Caco-2 (cell line): ENCODE results near the gene ANGPTL1. TPM values are rescaled to one million over a fixed set of nuclear protein-coding genes. Genes with fewer than 3 reads are reported as not detected.

ENCODE experiments used
- BruUV-seq: library from RNA; stranded (reverse); fragments of 400-500 nt; replicated peaks from 2 replicates; lab custom pipeline; 2021; lab: Mats Ljungman, UMichigan
- CTCF ChIA-PET: fragments of 300-600 bp; sonication (Branson Sonifier 250); formaldehyde crosslinking; loops from one replicate; lab custom pipeline; 2022; ENCODE audit warnings: antibody characterized with exemption; lab: Charles Lee
- POLR2A ChIA-PET: fragments of 300-600 bp; sonication (Branson Sonifier 250); formaldehyde crosslinking; loops from one replicate; lab custom pipeline; 2022; ENCODE audit warnings: antibody characterized with exemption; lab: Charles Lee
- DNase-seq, 2 experiments: peaks; one replicate each; pipeline versions ENCODE4 v3.0.0 to v3.0.0-alpha.2; 2020 to 2022
- H3K27me3 ChIP-seq: replicated peaks from 2 replicates; pipeline ENCODE4 v1.6.0; 2011; ENCODE audit warnings: low read length; ENCODE audit not compliant: control insufficient read depth, insufficient read depth
- H3K36me3 ChIP-seq: 2 replicates; pipeline ENCODE4 v1.5.1; 2011; ENCODE audit warnings: low read length; ENCODE audit not compliant: control insufficient read depth, insufficient read depth
- H3K4me1 ChIP-seq: fragments of 250-450 bp; sonication (Bioruptor Pico); 2 replicates; pipeline ENCODE4 v1.5.1; 2020; ENCODE audit warnings: mild to moderate bottlenecking
- H3K4me3 ChIP-seq: 2 replicates; pipeline ENCODE4 v1.5.1; 2011; ENCODE audit warnings: low read depth, mild to moderate bottlenecking, control low read depth, low read length
- H3K9me3 ChIP-seq: fragments of 250-450 bp; sonication (Bioruptor Pico); 2 replicates; pipeline ENCODE4 v1.5.1; 2020; ENCODE audit warnings: mild to moderate bottlenecking, moderate library complexity
- H3K27ac Mint-ChIP-seq: one replicate; pipeline ENCODE4 v1.8.0; 2022; ENCODE audit warnings: mixed read lengths; ENCODE audit not compliant: unreplicated experiment
- H3K27me3 Mint-ChIP-seq: one replicate; pipeline ENCODE4 v1.8.0; 2022; ENCODE audit warnings: mixed read lengths; ENCODE audit not compliant: insufficient read depth, unreplicated experiment
- H3K36me3 Mint-ChIP-seq: one replicate; pipeline ENCODE4 v1.8.0; 2022; ENCODE audit warnings: mild to moderate bottlenecking, mixed read lengths; ENCODE audit not compliant: insufficient read depth, unreplicated experiment
- H3K4me1 Mint-ChIP-seq: one replicate; pipeline ENCODE4 v1.8.0; 2022; ENCODE audit warnings: low read depth, mixed read lengths; ENCODE audit not compliant: unreplicated experiment
- H3K4me3 Mint-ChIP-seq: one replicate; pipeline ENCODE4 v1.8.0; 2022; ENCODE audit warnings: mild to moderate bottlenecking, moderate library complexity, mixed read lengths; ENCODE audit not compliant: unreplicated experiment
- H3K9me3 Mint-ChIP-seq: one replicate; pipeline ENCODE4 v1.8.0; 2022; ENCODE audit warnings: mixed read lengths; ENCODE audit not compliant: unreplicated experiment
- intact Hi-C: fragments of 100-400 bp; cut with micrococcal nuclease; formaldehyde crosslinking; loops from one replicate; pipeline ENCODE4 v1.10.0; 2022; ENCODE audit not compliant: unreplicated experiment
- total RNA-seq: library from RNA; stranded (reverse); gene quantifications from 2 replicates; pipeline ENCODE4 v1.2.3, GENCODE V29; 2022
- TF ChIP-seq, protein P1 (sequence below), 2 experiments: fragments of 200-600 bp in 1 of 2; IDR thresholded peaks; 1 replicate in 1 of 2; 2 replicates in 1 of 2; pipeline versions ENCODE4 v1.5.1 to v1.8.0; 2011 to 2022; ENCODE audit warnings: antibody characterized with exemption in 1 of 2, control low read depth in 1 of 2, inconsistent platforms in 1 of 2, low read depth in 1 of 2, low read length in 1 of 2, mild to moderate bottlenecking in 1 of 2, moderate library complexity in 1 of 2; ENCODE audit not compliant: insufficient read depth in 1 of 2, severe bottlenecking in 1 of 2, unreplicated experiment in 1 of 2

ANGPTL1 gene
- total RNA-seq, 1 experiment from 2014 or later = not detected

DNA sequence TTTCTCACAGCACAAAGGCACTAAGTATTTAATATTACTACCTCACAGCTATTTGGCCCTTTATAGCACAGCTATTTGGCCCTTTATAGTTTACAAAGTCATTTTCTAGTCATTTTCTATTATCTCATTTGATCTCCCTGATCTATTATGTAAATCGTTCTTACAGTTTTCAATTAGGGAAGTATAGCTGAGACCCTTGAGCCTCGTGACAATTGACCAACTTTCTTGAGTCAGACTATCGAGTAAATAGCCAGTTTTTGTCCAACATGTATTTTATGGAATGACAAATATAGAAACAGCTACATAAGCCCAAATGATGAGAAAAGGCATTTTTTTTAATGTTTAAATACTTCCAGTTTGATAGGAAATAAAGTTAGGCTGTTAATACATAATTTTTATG, 7.0 kb upstream of the ANGPTL1 start:
- CTCF ChIA-PET = no interaction called here
- intact Hi-C loops = loop anchor here (2.0 kb wide), 1 partner anchor 39 kb away; no protein-coding TSS in a partner anchor
- TF ChIP-seq, protein P1, sequence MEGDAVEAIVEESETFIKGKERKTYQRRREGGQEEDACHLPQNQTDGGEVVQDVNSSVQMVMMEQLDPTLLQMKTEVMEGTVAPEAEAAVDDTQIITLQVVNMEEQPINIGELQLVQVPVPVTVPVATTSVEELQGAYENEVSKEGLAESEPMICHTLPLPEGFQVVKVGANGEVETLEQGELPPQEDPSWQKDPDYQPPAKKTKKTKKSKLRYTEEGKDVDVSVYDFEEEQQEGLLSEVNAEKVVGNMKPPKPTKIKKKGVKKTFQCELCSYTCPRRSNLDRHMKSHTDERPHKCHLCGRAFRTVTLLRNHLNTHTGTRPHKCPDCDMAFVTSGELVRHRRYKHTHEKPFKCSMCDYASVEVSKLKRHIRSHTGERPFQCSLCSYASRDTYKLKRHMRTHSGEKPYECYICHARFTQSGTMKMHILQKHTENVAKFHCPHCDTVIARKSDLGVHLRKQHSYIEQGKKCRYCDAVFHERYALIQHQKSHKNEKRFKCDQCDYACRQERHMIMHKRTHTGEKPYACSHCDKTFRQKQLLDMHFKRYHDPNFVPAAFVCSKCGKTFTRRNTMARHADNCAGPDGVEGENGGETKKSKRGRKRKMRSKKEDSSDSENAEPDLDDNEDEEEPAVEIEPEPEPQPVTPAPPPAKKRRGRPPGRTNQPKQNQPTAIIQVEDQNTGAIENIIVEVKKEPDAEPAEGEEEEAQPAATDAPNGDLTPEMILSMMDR (IDR thresholded peaks at IDR 0.05; ENCODE audit: insufficient read depth in 1 of 2, low read depth in 1 of 2, low read length in 1 of 2, severe bottlenecking in 1 of 2, unreplicated experiment in 1 of 2) = no peak
- Histone ChIP-seq H3K9me3 (no peaks in the 10 kb centered on the region), H3K4me1 (no peaks in the 10 kb centered on the region), H3K27me3 (no peaks in the 10 kb centered on the region), H3K4me3 (no peak overlapping the region), H3K36me3 (no peaks in the 10 kb centered on the region)
- no peak overlapping the region for H3K27ac Mint-ChIP-seq
- H3K9me3 Mint-ChIP-seq = no peaks in the 10 kb centered on the region
- POLR2A ChIA-PET = no interaction called here
- H3K27me3 Mint-ChIP-seq = no peaks in the 10 kb centered on the region
- BruUV-seq = no TSS peak
- H3K36me3 Mint-ChIP-seq = no peaks in the 10 kb centered on the region
- no peak for DNase-seq
- H3K4me1 Mint-ChIP-seq = peaks cover 6% of the 10 kb centered on the region
- H3K4me3 Mint-ChIP-seq = no peak overlapping the region

DNA sequence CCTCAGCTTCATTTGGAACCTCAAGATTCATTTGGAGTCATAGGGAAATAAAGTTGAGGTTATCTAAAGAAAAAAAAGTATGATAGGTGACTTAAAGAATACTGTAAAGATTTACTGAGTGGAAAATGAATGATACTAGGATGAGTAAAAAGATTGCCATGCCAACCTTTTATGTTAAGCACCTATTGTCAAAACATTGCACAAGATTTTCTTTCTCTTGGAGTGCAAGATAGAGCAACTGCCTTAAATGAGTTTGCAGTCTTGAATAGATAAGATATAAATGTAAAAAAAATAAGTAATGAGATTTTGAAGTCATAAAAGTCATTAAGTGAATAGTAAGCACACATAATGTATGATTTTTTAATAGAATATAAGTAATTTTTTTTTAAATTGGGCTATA, 5.1 kb upstream of the ANGPTL1 start:
- intact Hi-C loops = loop anchor here (2.0 kb wide), 1 partner anchor 41 kb away; no protein-coding TSS in a partner anchor
- H3K27me3 ChIP-seq = no peaks in the 10 kb centered on the region
- H3K36me3 Mint-ChIP-seq = no peaks in the 10 kb centered on the region
- no peak overlapping the region for H3K4me3 Mint-ChIP-seq
- H3K4me1 ChIP-seq = no peaks in the 10 kb centered on the region
- CTCF ChIA-PET = no interaction called here
- H3K36me3 ChIP-seq = no peaks in the 10 kb centered on the region
- DNase-seq = no peak
- H3K27ac Mint-ChIP-seq = no peak overlapping the region
- TF ChIP-seq, protein P1 (IDR thresholded peaks at IDR 0.05; ENCODE audit: insufficient read depth in 1 of 2, low read depth in 1 of 2, low read length in 1 of 2, severe bottlenecking in 1 of 2, unreplicated experiment in 1 of 2) = no peak
- POLR2A ChIA-PET = no interaction called here
- H3K9me3 ChIP-seq = no peaks in the 10 kb centered on the region
- H3K4me3 ChIP-seq = no peak overlapping the region
- no peaks in the 10 kb centered on the region for H3K27me3 Mint-ChIP-seq
- no peaks in the 10 kb centered on the region for H3K9me3 Mint-ChIP-seq
- H3K4me1 Mint-ChIP-seq = peaks cover 6% of the 10 kb centered on the region
- BruUV-seq = no TSS peak

DNA sequence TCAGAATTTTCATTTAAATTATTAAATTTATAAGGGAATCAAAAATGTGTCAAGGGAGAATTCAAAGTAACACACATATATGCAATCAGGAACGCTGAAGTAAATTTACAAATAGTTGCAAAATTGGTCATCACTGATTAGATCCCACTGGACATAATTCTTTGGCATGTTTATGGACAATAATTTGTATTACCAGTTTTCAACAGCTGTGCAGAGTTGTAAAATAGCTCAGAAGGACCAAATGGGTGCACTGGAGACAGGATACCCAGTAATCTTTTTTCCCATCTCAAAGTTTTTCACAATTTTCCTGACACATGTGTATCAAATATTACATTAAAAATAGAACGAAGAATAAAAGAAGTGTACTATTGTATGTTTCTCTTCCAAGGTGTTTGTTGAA, 4.1 kb upstream of the ANGPTL1 start:
- DNase-seq = no peak
- ChIA-PET POLR2A (no interaction called here), CTCF (no interaction called here)
- H3K27ac Mint-ChIP-seq = no peak overlapping the region
- no peaks in the 10 kb centered on the region for H3K9me3 Mint-ChIP-seq
- H3K27me3 ChIP-seq = no peaks in the 10 kb centered on the region
- H3K36me3 Mint-ChIP-seq = no peaks in the 10 kb centered on the region
- H3K9me3 ChIP-seq = no peaks in the 10 kb centered on the region
- no TSS peak for BruUV-seq
- intact Hi-C loops = no loop called here
- no peaks in the 10 kb centered on the region for H3K4me1 ChIP-seq
- H3K4me3 Mint-ChIP-seq = no peak overlapping the region
- H3K27me3 Mint-ChIP-seq = no peaks in the 10 kb centered on the region
- H3K4me1 Mint-ChIP-seq = peaks cover 6% of the 10 kb centered on the region
- H3K4me3 ChIP-seq = no peak overlapping the region
- H3K36me3 ChIP-seq = no peaks in the 10 kb centered on the region
- TF ChIP-seq, protein P1 (IDR thresholded peaks at IDR 0.05; ENCODE audit: insufficient read depth in 1 of 2, low read depth in 1 of 2, low read length in 1 of 2, severe bottlenecking in 1 of 2, unreplicated experiment in 1 of 2) = no peak
